ENCODE measurements around the gene MYRFL.

GRCh38 chr12:69947897-69948296, 122.9 kb downstream of the MYRFL start:
- no peak for TF ChIP-seq POLR2A (IDR thresholded peaks at IDR 0.05; ENCODE audit: low read length)
- no peak for TF ChIP-seq GATA1 (IDR thresholded peaks at IDR 0.05; ENCODE audit: low read depth, low read length)
